Osteocyte (in vitro differentiated cells): ENCODE data around the gene SPG21. TPM values are rescaled to one million over a fixed set of nuclear protein-coding genes. Genes with fewer than 3 reads are reported as not detected.

Source experiments
- DNase-seq: peaks from one replicate; pipeline ENCODE4 v3.0.0; 2021; ENCODE audit warnings: mixed read lengths; ENCODE audit not compliant: unreplicated experiment; ENCODE audit errors: extremely low spot score
- H3K27ac Mint-ChIP-seq: one replicate; pipeline ENCODE4 v1.8.0; 2021; ENCODE audit warnings: mild to moderate bottlenecking, mixed read lengths; ENCODE audit not compliant: unreplicated experiment
- H3K27me3 Mint-ChIP-seq: one replicate; pipeline ENCODE4 v1.8.0; 2021; ENCODE audit warnings: mixed read lengths; ENCODE audit not compliant: unreplicated experiment
- H3K36me3 Mint-ChIP-seq: one replicate; pipeline ENCODE4 v1.8.0; 2021; ENCODE audit warnings: mixed read lengths; ENCODE audit not compliant: unreplicated experiment
- H3K4me1 Mint-ChIP-seq: one replicate; pipeline ENCODE4 v1.8.0; 2021; ENCODE audit warnings: mixed read lengths; ENCODE audit not compliant: unreplicated experiment
- H3K4me3 Mint-ChIP-seq: one replicate; pipeline ENCODE4 v1.8.0; 2021; ENCODE audit warnings: mild to moderate bottlenecking, moderate library complexity, mixed read lengths; ENCODE audit not compliant: unreplicated experiment
- H3K9me3 Mint-ChIP-seq: one replicate; pipeline ENCODE4 v1.8.0; 2021; ENCODE audit warnings: mixed read lengths; ENCODE audit not compliant: unreplicated experiment
- CTCF ChIP-seq: fragments of 200-600 bp; sonication (generic); IDR thresholded peaks from 2 replicates; pipeline ENCODE4 v1.5.0; 2021; ENCODE audit warnings: antibody characterized with exemption, mild to moderate bottlenecking, moderate library complexity
- total RNA-seq: library from RNA; stranded (reverse); gene quantifications from 2 replicates; pipeline ENCODE4 v1.2.1, GENCODE V29; 2021

Gene SPG21
- total RNA-seq, 1 donor from 2014 or later = 116 TPM

- H3K9me3 Mint-ChIP-seq = peaks cover 32% of the 10 kb centered on the region
- no peaks in the 10 kb centered on the region for H3K27me3 Mint-ChIP-seq
- H3K36me3 Mint-ChIP-seq = peaks cover 26% of the 10 kb centered on the region
- DNase-seq = no peak
- H3K4me3 Mint-ChIP-seq = no peak overlapping the region
- no peak overlapping the region for H3K27ac Mint-ChIP-seq
- no peak for TF ChIP-seq CTCF
- no peaks in the 10 kb centered on the region for H3K4me1 Mint-ChIP-seq
Observed at GRCh38 chr15:64951777-64952418, 37.8 kb downstream of the SPG21 start.

- Mint-ChIP-seq H3K4me3 (no peak overlapping the region), H3K36me3 (peaks cover 18% of the 10 kb centered on the region), H3K27ac (no peak overlapping the region), H3K9me3 (peaks cover 32% of the 10 kb centered on the region), H3K4me1 (no peaks in the 10 kb centered on the region), H3K27me3 (no peaks in the 10 kb centered on the region)
- no peak for TF ChIP-seq CTCF
- DNase-seq = no peak
Observed at GRCh38 chr15:64950888-64951287, 38.8 kb downstream of the SPG21 start.

GRCh38 chr15:64949383-64950186 lies 40.1 kb downstream of the SPG21 start:
- H3K36me3 Mint-ChIP-seq = peaks cover 7% of the 10 kb centered on the region
- peaks cover 24% of the 10 kb centered on the region for H3K9me3 Mint-ChIP-seq
- H3K4me3 Mint-ChIP-seq = no peak overlapping the region
- no peak for TF ChIP-seq CTCF
- H3K27me3 Mint-ChIP-seq = no peaks in the 10 kb centered on the region
- DNase-seq = peak; percentile 81
- no peaks in the 10 kb centered on the region for H3K4me1 Mint-ChIP-seq
- H3K27ac Mint-ChIP-seq = no peak overlapping the region

- peak; percentile 71 for DNase-seq
- no peaks in the 10 kb centered on the region for H3K4me1 Mint-ChIP-seq
- peaks cover 3% of the 10 kb centered on the region for H3K36me3 Mint-ChIP-seq
- no peak overlapping the region for H3K4me3 Mint-ChIP-seq
- H3K27me3 Mint-ChIP-seq = no peaks in the 10 kb centered on the region
- no peak for TF ChIP-seq CTCF
- H3K9me3 Mint-ChIP-seq = peaks cover 17% of the 10 kb centered on the region
- no peak overlapping the region for H3K27ac Mint-ChIP-seq
Observed at GRCh38 chr15:64948916-64949315, 40.8 kb downstream of the SPG21 start.

DNA sequence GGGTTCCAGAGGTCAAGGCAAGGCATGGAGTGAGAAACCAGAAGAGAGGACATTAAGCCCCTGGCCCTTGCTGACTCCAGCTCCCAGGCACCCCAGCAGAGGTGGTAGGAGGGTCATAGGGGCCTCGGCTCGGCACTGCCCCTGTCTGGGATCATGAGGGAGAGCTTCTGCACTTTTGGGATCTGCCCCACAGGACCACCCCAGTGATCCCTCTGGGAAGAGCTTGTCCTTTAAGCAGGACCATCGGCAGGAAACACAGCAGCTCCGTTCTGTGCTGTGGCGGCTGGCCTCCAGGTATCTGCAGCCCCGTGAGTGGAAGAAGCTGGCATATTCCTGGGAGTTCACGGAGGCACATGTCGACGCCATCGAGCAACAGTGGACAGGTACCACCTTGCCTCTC lies 42.5 kb downstream of the SPG21 start:
- H3K4me3 Mint-ChIP-seq = no peak overlapping the region
- H3K4me1 Mint-ChIP-seq = no peaks in the 10 kb centered on the region
- no peak overlapping the region for H3K27ac Mint-ChIP-seq
- DNase-seq = no peak
- peaks cover 6% of the 10 kb centered on the region for H3K9me3 Mint-ChIP-seq
- no peaks in the 10 kb centered on the region for H3K36me3 Mint-ChIP-seq
- H3K27me3 Mint-ChIP-seq = no peaks in the 10 kb centered on the region
- TF ChIP-seq CTCF = no peak
